MV-4-11 (cell line): ENCODE measurements around the gene SLC12A5.
"Not testable (repeated sequence)": the region's sequence is repeated elsewhere in the genome, so short reads cannot be mapped to it uniquely, and the experiment has no call there.

Experiments used
- DNase-seq: peaks from one replicate; lab custom pipeline; 2025; lab: John Stamatoyannopoulos, UW

Gene SLC12A5

DNA sequence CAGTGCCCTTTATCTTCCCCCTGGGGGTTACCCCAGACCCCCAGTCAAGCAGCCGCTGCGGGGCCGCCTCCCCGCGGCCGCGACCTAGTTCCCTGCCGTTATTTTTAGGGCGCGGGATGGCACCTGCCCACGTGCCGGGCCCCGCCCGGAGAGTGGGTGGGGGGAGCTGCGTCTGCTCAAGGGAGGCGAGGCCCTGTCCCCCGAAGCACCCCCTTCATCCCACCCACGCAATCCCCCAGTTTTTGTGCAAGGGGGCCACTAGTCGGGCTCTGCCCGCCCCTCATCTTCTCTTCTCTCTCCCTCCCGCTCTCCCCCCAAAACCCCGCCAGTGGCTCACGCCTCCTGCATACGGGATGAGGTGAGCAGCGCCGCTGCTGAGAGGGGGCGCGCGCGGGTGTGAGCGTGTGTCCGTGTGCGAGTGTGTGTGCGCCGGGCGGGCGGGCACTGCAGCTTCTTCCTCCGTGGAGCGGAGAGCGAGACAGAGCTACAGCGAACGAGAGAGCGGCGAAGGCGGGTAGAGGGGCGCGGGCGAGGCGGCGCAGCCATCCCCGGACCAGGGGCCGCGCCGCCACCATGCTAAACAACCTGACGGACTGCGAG, at the start of gene SLC12A5:
TSS of gene SLC12A5 (plus strand) at position 444 of the 600 bp plus-strand sequence. CDS start at position 574, 130 bp downstream.
- DNase-seq: no peak

GRCh38 chr20:45981261-45981660, 47.8 kb upstream of the SLC12A5 start:
- no peak for DNase-seq

DNA sequence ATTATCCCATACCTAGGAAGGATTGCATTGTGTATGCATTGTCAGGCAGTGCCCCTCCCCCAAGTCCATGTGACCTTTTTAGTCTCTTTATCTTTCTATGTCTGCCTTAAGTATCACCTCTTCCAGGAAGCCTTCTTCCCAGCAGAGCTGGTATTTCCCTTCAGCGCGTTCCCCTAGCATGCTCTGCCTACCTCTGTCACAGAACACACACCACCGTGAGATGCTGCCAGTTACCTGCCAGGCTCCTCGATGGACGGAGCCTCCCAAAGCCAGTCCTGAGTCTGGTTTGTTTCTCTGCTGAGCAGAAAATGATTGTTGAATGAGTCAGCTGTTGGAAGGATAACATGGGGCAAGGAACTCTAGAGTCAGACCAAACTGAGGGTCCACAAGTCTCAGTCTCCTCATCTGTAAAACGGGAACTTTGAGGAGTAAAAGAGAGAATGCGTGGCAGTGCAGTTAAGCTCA, 45.7 kb upstream of the SLC12A5 start:
- DNase-seq: no peak

GRCh38 chr20:45985573-45985972, 43.4 kb upstream of the SLC12A5 start:
- DNase-seq: peak; percentile 2

GRCh38 chr20:45987108-45987780, 41.8 kb upstream of the SLC12A5 start:
- DNase-seq: peak; percentile 53

GRCh38 chr20:45988830-45989229, 40.2 kb upstream of the SLC12A5 start:
- not testable (repeated sequence) for DNase-seq

GRCh38 chr20:45991616-45992015, 37.4 kb upstream of the SLC12A5 start:
- peak; percentile 59 for DNase-seq

DNA sequence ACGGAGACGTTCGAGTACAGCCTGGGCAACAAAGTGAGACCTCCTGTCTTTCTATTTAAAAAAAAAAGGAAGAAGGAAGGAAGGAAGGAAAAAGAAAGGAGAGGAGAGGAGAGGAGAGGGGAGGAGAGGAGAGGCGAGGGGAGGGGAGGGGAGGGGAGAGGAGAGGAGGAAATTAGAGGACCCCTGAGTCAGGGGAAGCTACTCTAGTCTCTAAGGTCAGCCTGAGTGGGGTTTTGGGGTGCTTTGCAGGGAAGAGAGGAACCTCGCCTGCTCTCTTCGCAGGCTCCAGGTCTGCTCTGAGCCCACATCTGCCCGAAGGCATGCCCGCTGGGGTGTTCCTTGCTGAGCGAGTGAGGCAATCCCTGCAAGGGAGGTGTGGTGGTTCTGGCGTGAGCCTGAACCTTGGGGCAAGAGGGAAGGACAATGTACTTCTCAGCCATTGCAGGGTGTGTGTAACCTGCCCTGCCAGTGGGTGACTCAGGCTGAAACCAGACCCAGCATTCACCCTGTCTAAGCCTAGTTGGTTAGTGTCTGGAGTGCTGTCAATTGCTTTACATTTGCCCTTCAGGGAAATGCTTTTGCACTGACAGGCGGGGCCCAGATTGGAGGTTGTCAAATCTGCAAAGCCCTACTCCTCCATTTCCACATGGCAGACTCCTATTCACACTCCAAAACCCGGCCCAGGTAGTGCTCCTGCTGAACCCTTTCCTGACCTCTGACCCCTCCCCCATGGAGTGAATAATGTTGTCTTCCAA, 35.6 kb upstream of the SLC12A5 start:
- DNase-seq: peak; percentile 90

- no peak for DNase-seq
Measured at GRCh38 chr20:45994761-45995493, 34.1 kb upstream of the SLC12A5 start.

- DNase-seq: not testable (repeated sequence)
Measured at GRCh38 chr20:45995495-45996097, 33.4 kb upstream of the SLC12A5 start.

GRCh38 chr20:45997187-45997586, 31.8 kb upstream of the SLC12A5 start:
- DNase-seq: no peak

DNA sequence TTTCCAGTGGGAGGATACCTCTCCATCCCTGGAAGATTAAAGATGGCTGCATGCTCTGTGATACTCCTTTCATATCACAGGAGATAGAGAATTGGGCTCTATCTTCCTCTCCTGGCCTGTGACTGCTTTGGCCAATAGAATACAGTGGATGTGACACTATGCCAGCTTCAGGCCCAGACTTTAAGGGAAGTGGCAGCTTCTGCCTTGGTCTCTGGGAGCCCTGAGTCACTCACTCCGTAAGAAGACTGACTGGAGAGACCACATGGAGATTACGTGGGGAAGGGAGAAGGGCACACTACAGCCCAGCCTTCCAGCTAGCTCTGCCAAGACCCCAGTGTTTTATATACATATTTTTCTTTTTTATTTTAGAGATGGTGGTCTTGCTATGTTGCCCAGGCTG, 30.7 kb upstream of the SLC12A5 start:
- DNase-seq: peak; percentile 92

DNA sequence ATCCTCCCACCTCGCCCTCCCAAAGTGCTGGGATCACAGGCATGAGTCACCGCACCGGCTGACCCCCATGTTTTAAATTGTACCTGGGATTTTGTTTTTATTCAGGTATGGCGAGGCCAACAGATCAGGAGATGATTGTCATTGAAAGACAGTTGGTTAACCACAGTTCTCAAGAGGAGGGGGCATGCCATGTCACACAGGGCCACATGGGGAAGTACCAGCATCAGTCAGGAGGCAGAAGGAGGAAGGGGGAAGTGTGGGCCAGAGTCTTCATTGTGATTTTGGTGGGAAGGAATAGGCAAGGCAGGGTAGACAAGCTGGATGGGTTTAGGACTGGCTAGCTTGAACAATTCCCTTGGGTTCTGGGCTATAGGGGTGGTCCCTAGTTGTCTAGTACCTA, 30.3 kb upstream of the SLC12A5 start:
- peak; percentile 83 for DNase-seq

DNA sequence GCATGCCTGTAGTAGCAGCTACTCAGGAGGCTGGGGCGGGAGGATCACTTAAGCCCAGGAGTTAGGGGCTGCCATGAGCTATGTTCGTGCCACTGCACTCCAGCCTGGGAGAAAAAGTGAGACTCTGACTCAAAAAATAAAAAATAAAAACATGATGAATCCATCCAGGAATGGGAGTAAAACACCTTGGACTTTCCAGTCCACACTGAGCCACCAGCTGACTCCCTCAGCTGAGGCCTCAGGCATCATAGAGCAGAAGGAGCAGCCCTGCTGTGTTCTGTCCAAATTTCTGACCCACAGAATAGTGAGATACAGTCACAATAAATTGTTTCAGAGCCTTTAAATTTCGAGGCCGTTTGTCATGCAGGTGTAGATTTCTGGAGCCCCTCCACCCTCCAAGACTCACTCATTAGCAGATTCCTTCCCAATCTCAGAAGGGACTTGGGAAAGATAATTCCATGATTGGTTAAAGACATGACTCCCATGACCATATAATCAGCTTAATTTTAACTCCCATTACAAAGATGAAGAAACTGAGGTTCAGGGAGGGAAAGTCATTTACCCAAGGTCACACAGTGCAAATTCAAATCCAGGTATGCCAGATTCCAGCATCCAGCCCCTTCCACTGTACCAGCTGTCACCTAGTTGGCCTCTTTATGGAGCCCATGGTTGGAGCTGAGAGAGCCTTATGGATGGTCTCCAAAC, 29.3 kb upstream of the SLC12A5 start:
- no peak for DNase-seq

DNA sequence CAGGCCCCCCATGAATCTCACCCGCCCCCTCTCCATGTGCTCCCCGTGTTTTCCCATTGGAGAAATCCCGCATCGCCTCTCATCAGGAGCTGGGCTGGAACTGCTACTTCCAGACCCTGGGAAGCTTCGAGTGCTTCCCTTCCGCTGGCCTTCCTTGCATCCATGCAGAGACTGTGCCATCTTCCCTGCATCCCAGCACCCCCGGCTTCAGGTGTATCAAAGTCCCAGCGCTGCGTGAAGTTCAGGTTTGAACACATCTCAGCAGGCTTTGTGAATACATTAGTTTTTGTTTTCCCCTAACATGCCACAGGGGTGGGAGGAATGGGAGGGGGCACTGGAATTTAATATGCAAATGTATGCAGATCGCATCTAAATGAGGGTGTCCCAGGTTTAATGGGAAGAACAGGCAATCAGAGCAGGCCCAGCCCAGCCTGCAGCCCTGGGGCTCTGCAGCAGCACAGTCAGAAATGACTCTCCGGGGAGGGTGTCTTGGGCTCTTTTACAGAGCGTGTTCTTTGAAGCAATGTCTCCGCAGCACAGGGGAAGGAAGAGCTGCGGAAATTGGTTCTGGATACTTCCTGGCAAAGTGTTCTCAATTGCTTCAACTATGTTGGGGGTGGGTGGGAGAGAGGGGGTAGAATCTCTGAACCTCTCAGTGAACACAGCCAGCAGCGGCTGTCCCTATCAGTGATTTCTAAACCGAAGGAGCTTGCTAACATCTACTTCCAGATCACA, 28.6 kb upstream of the SLC12A5 start:
- no peak for DNase-seq

GRCh38 chr20:46001498-46001897, 27.5 kb upstream of the SLC12A5 start:
- no peak for DNase-seq

GRCh38 chr20:46002008-46002407, 27.0 kb upstream of the SLC12A5 start:
- DNase-seq: no peak

DNA sequence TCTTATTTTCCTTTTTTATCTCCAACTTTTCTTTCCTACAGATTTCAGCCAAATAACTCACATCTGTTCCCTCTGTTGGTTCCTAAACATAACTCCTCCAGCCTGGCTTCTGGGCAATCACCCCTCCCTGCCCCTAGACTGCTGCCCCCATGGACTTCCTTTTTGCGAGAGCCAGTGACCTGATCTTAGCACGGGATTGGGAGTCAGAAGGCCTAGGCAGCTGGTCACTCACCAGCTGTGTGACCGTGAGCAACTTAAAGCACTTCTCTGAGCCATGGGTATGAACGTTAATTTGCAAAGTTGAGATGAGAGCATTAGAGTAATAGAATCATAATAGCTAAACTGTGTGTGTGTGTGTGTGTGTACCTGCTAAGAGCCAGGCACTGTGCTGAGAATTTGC, 24.8 kb upstream of the SLC12A5 start:
- peak; percentile 31 for DNase-seq

- peak; percentile 98 for DNase-seq
Measured at GRCh38 chr20:46004889-46005473, 24.0 kb upstream of the SLC12A5 start.
